ENCODE results near the gene PTPRZ1. TPM values are rescaled to one million over a fixed set of nuclear protein-coding genes. Genes with fewer than 3 reads are reported as not detected.

The PTPRZ1 gene
- total and polyA plus RNA-seq, 12 donors, result 0.17 to 19.1 (median 1.2) TPM

GRCh38 chr7:122072272-122072671, 199.3 kb downstream of the PTPRZ1 start:
- Histone ChIP-seq H3K4me1 (replicated peaks in 1 of 2) (no peaks in the 10 kb centered on the region), H3K27ac (no peak overlapping the region), H3K9me3 (replicated peaks in 1 of 3) (no peaks in the 10 kb centered on the region), H3K27me3 (no peaks in the 10 kb centered on the region), H3K36me3 (replicated peaks in 1 of 2) (peaks cover 0 to 1% of the 10 kb centered on the region in 2 donors), H3K4me3 (no peak overlapping the region)
- DNase-seq, result no peak
- intact Hi-C loops (cut with DNase I), result no loop called here
- TF ChIP-seq POLR2A (IDR thresholded peaks at IDR 0.05), result no peak
- no peak for TF ChIP-seq CTCF (IDR thresholded peaks at IDR 0.05)
- WGBS, 4 donors, result 81 to 95% (median 92%) methylated on average over 2 of the region's 2 CpGs

DNA sequence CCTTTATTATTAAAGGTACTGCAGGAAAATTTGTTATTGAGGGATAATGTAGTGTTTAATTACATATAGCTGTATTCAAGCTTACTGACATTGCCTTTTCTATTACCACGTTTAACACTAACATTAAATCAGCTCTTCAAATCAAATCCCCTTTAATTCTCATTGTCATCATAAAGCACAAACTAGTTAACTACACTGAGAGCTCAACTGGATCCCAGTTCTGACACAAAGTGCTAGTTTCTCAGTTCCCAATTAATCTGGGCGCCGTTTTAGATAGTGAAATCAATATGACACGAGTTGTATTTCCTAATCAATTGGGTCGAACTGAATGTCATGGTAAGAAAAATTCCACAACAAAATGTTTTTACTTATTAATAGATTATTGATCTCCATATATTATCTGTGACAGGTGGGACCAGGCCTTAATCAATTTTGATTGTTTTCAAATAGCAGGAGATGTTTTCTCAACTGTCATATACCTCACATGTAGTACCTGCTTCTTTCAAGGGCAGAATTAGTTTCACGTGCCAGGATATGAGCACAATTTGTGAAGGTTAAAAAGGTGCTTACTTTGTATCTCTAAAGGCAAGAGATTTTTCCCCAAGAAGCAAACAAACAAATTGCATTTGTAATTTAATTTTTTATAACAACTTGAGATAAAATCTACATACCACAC, 200.1 kb downstream of the PTPRZ1 start:
- 84 to 91% (median 87%) methylated on average over 6 of the region's 6 CpGs for WGBS, 4 donors
- H3K36me3 ChIP-seq (replicated peaks in 1 of 2), result peaks cover 0 to 7% of the 10 kb centered on the region in 2 donors

GRCh38 chr7:122073635-122074034, 200.7 kb downstream of the PTPRZ1 start:
- intact Hi-C loops (cut with DNase I), result no loop called here
- DNase-seq, result no peak
- H3K9me3 ChIP-seq (replicated peaks in 1 of 3), result no peaks in the 10 kb centered on the region
- H3K4me3 ChIP-seq, result no peak overlapping the region
- H3K27ac ChIP-seq, result no peak overlapping the region
- peaks cover 0 to 7% of the 10 kb centered on the region in 2 donors for H3K36me3 ChIP-seq (replicated peaks in 1 of 2)
- no peaks in the 10 kb centered on the region for H3K27me3 ChIP-seq
- no peaks in the 10 kb centered on the region for H3K4me1 ChIP-seq (replicated peaks in 1 of 2)
- TF ChIP-seq CTCF (IDR thresholded peaks at IDR 0.05), result no peak
- TF ChIP-seq POLR2A (IDR thresholded peaks at IDR 0.05), result no peak
- 72 to 84% (median 77%) methylated on average over 3 of the region's 3 CpGs for WGBS, 4 donors

More for the DNA sequence above, 200.1 kb downstream of the PTPRZ1 start:
- no peak for DNase-seq
- H3K4me1 ChIP-seq (replicated peaks in 1 of 2), result no peaks in the 10 kb centered on the region
- intact Hi-C loops (cut with DNase I), result no loop called here
- TF ChIP-seq POLR2A (IDR thresholded peaks at IDR 0.05), result no peak
- no peak for TF ChIP-seq CTCF (IDR thresholded peaks at IDR 0.05)
- no peak overlapping the region for H3K4me3 ChIP-seq
- no peaks in the 10 kb centered on the region for H3K9me3 ChIP-seq (replicated peaks in 1 of 3)
- no peak overlapping the region for H3K27ac ChIP-seq
- no peaks in the 10 kb centered on the region for H3K27me3 ChIP-seq

DNA sequence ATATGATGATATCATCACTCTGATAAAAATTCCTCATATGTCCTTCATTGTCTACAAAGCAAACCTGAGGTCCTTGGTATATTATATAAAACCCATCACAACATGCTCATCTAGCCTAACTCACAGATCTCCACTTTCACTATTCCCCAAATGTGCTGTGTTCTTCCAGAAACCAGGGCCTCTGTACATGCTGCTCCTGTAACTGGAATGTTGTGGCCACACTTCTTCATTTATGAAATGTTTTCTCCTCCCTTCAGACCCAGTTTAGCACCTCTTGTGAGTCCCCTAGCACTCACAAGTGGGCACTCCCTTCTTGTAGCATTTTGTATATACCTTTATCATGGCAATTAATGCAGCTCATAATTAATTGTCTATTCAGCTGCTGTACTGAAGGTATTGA, 209.2 kb downstream of the PTPRZ1 start:
- Histone ChIP-seq H3K27me3 (no peaks in the 10 kb centered on the region), H3K36me3 (replicated peaks in 1 of 2) (peaks cover 0 to 11% of the 10 kb centered on the region in 2 donors), H3K4me3 (no peak overlapping the region), H3K27ac (no peak overlapping the region), H3K4me1 (replicated peaks in 1 of 2) (no peaks in the 10 kb centered on the region), H3K9me3 (replicated peaks in 1 of 3) (no peaks in the 10 kb centered on the region)
- no peak for TF ChIP-seq CTCF (IDR thresholded peaks at IDR 0.05)
- TF ChIP-seq POLR2A (IDR thresholded peaks at IDR 0.05), result no peak
- no peak for DNase-seq
- intact Hi-C loops (cut with DNase I), result no loop called here

All from adrenal gland (tissue), 12 donors.